K562 (cell line): ENCODE data around the gene RAB31. TPM values are rescaled to one million over a fixed set of nuclear protein-coding genes. Genes with fewer than 3 reads are reported as not detected.

Source experiments
- ATAC-seq: fragments of 200-7000 bp; cut with Tn5 transposase; 3 replicates; pipeline ENCODE4 v1.9.1; 2020; ENCODE audit warnings: moderate library complexity
- BruUV-seq: library from RNA; stranded (reverse); fragments of 400-500 nt; replicated peaks from 2 replicates; lab custom pipeline; 2021; lab: Mats Ljungman, UMichigan
- CTCF ChIA-PET: fragments of 300-600 bp; formaldehyde crosslinking; extraction: SDS; loops from one replicate; lab custom pipeline; 2021; ENCODE audit warnings: low intra/inter-chr PET ratio; lab: Yijun Ruan, JAX
- POLR2A ChIA-PET: fragments of 300-600, 350-650 bp; sonication (Branson Sonifier 250); formaldehyde crosslinking; extraction: SDS; loops from one replicate; lab custom pipeline; 2021; ENCODE audit warnings: antibody characterized with exemption, inconsistent platforms; lab: Yijun Ruan, JAX
- DNase-seq, 4 experiments: peaks; one replicate each; pipeline versions ENCODE4 v3.0.0 to v3.0.0-alpha.2; 2011 to 2018; ENCODE audit warnings: low spot score in 3 of 4, mixed read lengths in 3 of 4; ENCODE audit errors: extremely low read depth in 1 of 4
- FAIRE-seq: peaks from 2 replicates; lab custom pipeline; 2011; peaks lifted over from hg19 to GRCh38; lab: Jason Lieb, UNC
- H2AFZ ChIP-seq: 2 replicates; pipeline ENCODE4 v1.6.0; 2011; ENCODE audit warnings: low read depth, low read length, control low read depth, inconsistent platforms
- H3K27ac ChIP-seq: fragments of 200-600 bp; 3 replicates; pipeline ENCODE4 v1.8.0; 2011; ENCODE audit warnings: low read depth, mild to moderate bottlenecking, control low read depth, inconsistent platforms, low read length, moderate library complexity, mixed read lengths; ENCODE audit errors: extremely low read depth
- H3K27me3 ChIP-seq, 2 experiments: fragments of 300-600 bp in 1 of 2; 2 replicates in 1 of 2; 3 replicates in 1 of 2; pipeline versions ENCODE4 v1.6.0 to v1.8.0; 2011; ENCODE audit warnings: inconsistent platforms in 2 of 2, low read length in 2 of 2, mild to moderate bottlenecking in 1 of 2, mixed read lengths in 1 of 2, moderate library complexity in 1 of 2; ENCODE audit not compliant: control insufficient read depth in 2 of 2, insufficient read depth in 2 of 2
- H3K36me3 ChIP-seq: fragments of 300-600 bp; 3 replicates; pipeline ENCODE4 v1.8.0; 2011; ENCODE audit warnings: mild to moderate bottlenecking, low read length, inconsistent platforms; ENCODE audit not compliant: control insufficient read depth, insufficient read depth
- H3K4me1 ChIP-seq, 2 experiments: fragments of 200-600 bp in 1 of 2; replicated peaks in 1 of 2; 2 replicates in 1 of 2; 3 replicates in 1 of 2; pipeline versions ENCODE4 v1.5.1 to v1.8.0; 2011; ENCODE audit warnings: inconsistent platforms in 2 of 2, low read length in 2 of 2, mild to moderate bottlenecking in 1 of 2, mixed read lengths in 1 of 2, moderate library complexity in 1 of 2; ENCODE audit not compliant: control insufficient read depth in 2 of 2, insufficient read depth in 2 of 2
- H3K4me2 ChIP-seq: 2 replicates; pipeline ENCODE4 v1.6.1; 2011; ENCODE audit warnings: low read length, control low read depth, inconsistent platforms, mixed read lengths; ENCODE audit not compliant: insufficient read depth
- H3K4me3 ChIP-seq: fragments of 200-600 bp; sonication (generic), shearing (Covaris generic); 2 replicates; pipeline ENCODE4 v1.5.1; 2016; ENCODE audit warnings: control low read depth, inconsistent platforms
- H3K79me2 ChIP-seq: fragments of 200-600 bp; 3 replicates; pipeline ENCODE4 v1.8.0; 2011; ENCODE audit warnings: low read length, inconsistent platforms; ENCODE audit not compliant: control insufficient read depth, insufficient read depth
- H3K9ac ChIP-seq, 2 experiments: 2 replicates each; pipeline versions ENCODE4 v1.6.0 to v1.6.1; 2011; ENCODE audit warnings: low read depth in 2 of 2, low read length in 2 of 2, control low read depth in 1 of 2, inconsistent platforms in 1 of 2, mild to moderate bottlenecking in 1 of 2, mixed read lengths in 1 of 2; ENCODE audit not compliant: insufficient read depth in 1 of 2
- H3K9me1 ChIP-seq: one replicate; pipeline ENCODE4 v1.6.0; 2011; ENCODE audit warnings: inconsistent platforms, mild to moderate bottlenecking, low read length, moderate library complexity; ENCODE audit not compliant: control insufficient read depth, insufficient read depth
- H3K9me3 ChIP-seq: replicated peaks from 2 replicates; pipeline ENCODE4 v1.5.1; 2011; ENCODE audit warnings: low read depth, low read length, inconsistent platforms; ENCODE audit not compliant: control insufficient read depth, insufficient read depth
- H4K20me1 ChIP-seq: replicated peaks from 2 replicates; pipeline ENCODE4 v1.6.1; 2011; ENCODE audit warnings: low read length, inconsistent platforms, mixed read lengths; ENCODE audit not compliant: control insufficient read depth, insufficient read depth
- ARID2 ChIP-seq: fragments of 450-650 bp; IDR thresholded peaks from 2 replicates; pipeline ENCODE4 v1.6.1; 2017; ENCODE audit warnings: antibody characterized with exemption, mild to moderate bottlenecking
- CBX2 ChIP-seq: fragments of 200-600 bp; sonication (generic); IDR thresholded peaks from one replicate; pipeline ENCODE4 v1.6.1; 2012; ENCODE audit warnings: mild to moderate bottlenecking, low read length, inconsistent platforms; ENCODE audit not compliant: insufficient read depth, poor library complexity, severe bottlenecking
- CTBP1 ChIP-seq: fragments of 450-650 bp; IDR thresholded peaks from 2 replicates; pipeline ENCODE4 v1.6.1; 2016; ENCODE audit warnings: borderline replicate concordance
- DMBX1 ChIP-seq: fragments of 250-450 bp; sonication (Bioruptor Pico); IDR thresholded peaks from 2 replicates; pipeline ENCODE4 v1.8.0; 2022; ENCODE audit warnings: inconsistent platforms, mild to moderate bottlenecking, moderate library complexity, borderline replicate concordance
- ETS1 ChIP-seq: conservative IDR thresholded peaks from 2 replicates; pipeline ENCODE4 v1.6.1; 2011; ENCODE audit warnings: low read depth, mild to moderate bottlenecking, low read length; ENCODE audit not compliant: control insufficient read depth
- GABPA ChIP-seq: fragments of 200-800 bp; sonication (Bioruptor generic); conservative IDR thresholded peaks from 2 replicates; pipeline ENCODE4 v1.6.1; 2016; ENCODE audit warnings: low read depth, missing genetic modification characterization, missing compliant biosample characterization
- HDAC3 ChIP-seq: fragments of 450-650 bp; IDR thresholded peaks from 2 replicates; pipeline ENCODE4 v1.6.1; 2018; ENCODE audit warnings: borderline replicate concordance, mild to moderate bottlenecking, moderate library complexity; ENCODE audit not compliant: partially characterized antibody
- L3MBTL2 ChIP-seq: fragments of 450-650 bp; IDR thresholded peaks from 2 replicates; pipeline ENCODE4 v1.6.1; 2016; ENCODE audit warnings: mild to moderate bottlenecking, moderate library complexity
- NCOA2 ChIP-seq, 2 experiments: fragments of 450-650 bp; IDR thresholded peaks; 2 replicates each; pipeline ENCODE4 v1.6.1; 2018; ENCODE audit warnings: mild to moderate bottlenecking in 2 of 2, moderate library complexity in 1 of 2; ENCODE audit not compliant: partially characterized antibody in 2 of 2
- NFATC3 ChIP-seq: fragments of 450-650 bp; IDR thresholded peaks from 2 replicates; pipeline ENCODE4 v1.6.1; 2017; ENCODE audit warnings: mild to moderate bottlenecking
- POLR2G ChIP-seq: fragments of 200-400 bp; formaldehyde crosslinking; IDR thresholded peaks from 2 replicates; pipeline ENCODE4 v1.6.1; 2017; ENCODE audit warnings: low read depth, mild to moderate bottlenecking, antibody characterized with exemption, low read length, moderate library complexity
- RAD51 ChIP-seq: fragments of 450-650 bp; IDR thresholded peaks from 2 replicates; pipeline ENCODE4 v1.7.1; 2016; ENCODE audit warnings: low read depth, mild to moderate bottlenecking, borderline replicate concordance
- ZEB2 ChIP-seq: fragments of 450-650 bp; IDR thresholded peaks from 2 replicates; pipeline ENCODE4 v1.6.1; 2016
- ZNF408 ChIP-seq: fragments of 250-450 bp; sonication (Bioruptor Pico); IDR thresholded peaks from 2 replicates; pipeline ENCODE4 v1.4.0; 2020; ENCODE audit warnings: low read depth, mild to moderate bottlenecking, moderate library complexity
- ZNF717 ChIP-seq: fragments of 250-450 bp; sonication (Bioruptor Pico); IDR thresholded peaks from 2 replicates; pipeline ENCODE4 v1.5.0; 2021
- WGBS: fragments of 100-300 bp; shearing (Covaris generic); methylation state at CpG from one replicate; pipeline ENCODE4 v1.1.6; 2016; ENCODE audit warnings: low coverage, mixed read lengths; ENCODE audit not compliant: insufficient coverage; ENCODE audit errors: missing lambda C conversion rate; 5-methylcytosine and 5-hydroxymethylcytosine counted together
- in situ Hi-C: fragments of 300-500 bp; cut with MboI; formaldehyde crosslinking; loops from 4 replicates; pipeline ENCODE4 v1.15.0; 2018; ENCODE audit warnings: inconsistent platforms, mixed read lengths
- intact Hi-C: fragments of 100-400 bp; cut with micrococcal nuclease; formaldehyde crosslinking; loops from 2 replicates; pipeline ENCODE4 v1.14.2; 2022
- polyA plus RNA-seq, 8 experiments: library from polyadenylated mRNA; depleted of rRNA in 4 of 8; stranded (reverse) in 5 of 8; unstranded in 3 of 8; fragments of >200 nt; fragmentation: Nextera tagmentation in 2 of 8; fragmentation: Illumina TruSeq in 1 of 8; extraction: Ambion mirVana in 2 of 8; extraction: Trizol in 1 of 8; gene quantifications; 2 replicates each; pipeline versions ENCODE4 v1.2.1 to v1.2.3, GENCODE V29; 2011 to 2014; ENCODE audit warnings: inconsistent platforms in 1 of 8, missing spikeins in 1 of 8
- total RNA-seq, 7 experiments: library from RNA; depleted of rRNA in 6 of 7; stranded (reverse); fragments of >200 nt in 6 of 7; fragmentation: Illumina TruSeq in 2 of 7; extraction: Trizol in 2 of 7; gene quantifications; 2 replicates each; pipeline versions ENCODE4 v1.2.1 to v1.2.3, GENCODE V29; 2011 to 2021; ENCODE audit warnings: low replicate concordance in 1 of 7

The RAB31 gene
- total and polyA plus RNA-seq, 9 of the 15 experiments (the other 6 are each of a cell fraction or from before 2014, with no cell fraction given), result 20.7 to 70.4 (median 41.3) TPM

- WGBS, result 33% methylated on average over 2 of the region's 2 CpGs
- Histone ChIP-seq H4K20me1 (no peaks in the 10 kb centered on the region), H3K27ac (no peak overlapping the region), H3K9me1 (no peaks in the 10 kb centered on the region), H3K36me3 (peaks cover 31% of the 10 kb centered on the region; the same call in 2 of the 3 replicates), H2AFZ (no peak overlapping the region), H3K4me2 (no peak overlapping the region), H3K27me3 (no peaks in the 10 kb centered on the region), H3K4me3 (no peak overlapping the region), H3K9me3 (peaks cover 24% of the 10 kb centered on the region), H3K4me1 (peaks cover 0 to 9% of the 10 kb centered on the region in 2 experiments; a peak in 4 of 5 replicates), H3K79me2 (no peaks in the 10 kb centered on the region), H3K9ac (no peak overlapping the region)
- no peak for ATAC-seq
- ChIA-PET POLR2A (interaction anchor here (0.6 to 3.6 kb wide), 2 partner anchors 13 to 150 kb away, joined by 3 to 19 read pairs; no protein-coding TSS in a partner anchor), CTCF (no interaction called here)
- in situ Hi-C loops, result no loop called here
- no peak for TF ChIP-seq ARID2
- no peak for TF ChIP-seq NFATC3
- no peak for TF ChIP-seq CBX2
- TF ChIP-seq ZNF408 (CRISPR knock-in tag), result no peak
- no peak for TF ChIP-seq DMBX1 (CRISPR knock-in tag)
- TF ChIP-seq ZNF717 (CRISPR knock-in tag), result no peak
- TF ChIP-seq CTBP1, result no peak
- TF ChIP-seq GABPA (tag), result no peak
- no peak for TF ChIP-seq RAD51
- TF ChIP-seq NCOA2 (IDR thresholded peaks at IDR 0.05; ENCODE audit: partially characterized antibody in 2 of 2), result no peak
- no peak for TF ChIP-seq HDAC3
- no peak for TF ChIP-seq ZEB2
- no peak for TF ChIP-seq L3MBTL2
- TF ChIP-seq ETS1, result no peak
- no peak for TF ChIP-seq POLR2G
- intact Hi-C loops, result no loop called here
- FAIRE-seq, result no peak
- DNase-seq, result no peak
- BruUV-seq, result no TSS peak
These were observed 155.2 kb downstream of the RAB31 start for GRCh38 chr18:9863282-9863681.
